ENCODE data around the gene WNT1. TPM values are rescaled to one million over a fixed set of nuclear protein-coding genes. Genes with fewer than 3 reads are reported as not detected.

The WNT1 gene
- total and polyA plus RNA-seq, 2 donors (not counting 3 experiments of a cell fraction or from before 2014, with no cell fraction given) = not detected

- BruUV-seq (replicated peaks) = no TSS peak
- FAIRE-seq = no peak
- Histone ChIP-seq H3K4me1 (ENCODE audit: control insufficient read depth, extremely low read depth, insufficient read depth, low read length) (peaks cover 13% of the 10 kb centered on the region), H3K79me2 (ENCODE audit: control insufficient read depth, insufficient read depth, low read length) (no peaks in the 10 kb centered on the region), H3K9me3 (replicated peaks; ENCODE audit: control insufficient read depth, insufficient read depth, low read length) (no peaks in the 10 kb centered on the region), H3K4me3 (replicated peaks in 1 of 3; ENCODE audit: insufficient read depth in 1 of 3, low read depth in 1 of 3, low read length in 3 of 3) (no peak overlapping the region), H3K27ac (ENCODE audit: insufficient read depth, low read depth, low read length) (no peak overlapping the region), H3K27me3 (ENCODE audit: control insufficient read depth in 2 of 2, insufficient read depth in 2 of 2, low read length in 2 of 2) (peaks cover 68 to 72% of the 10 kb centered on the region in 2 experiments), H3K9me1 (replicated peaks; ENCODE audit: control insufficient read depth, extremely low read depth, insufficient read depth, low read length) (no peaks in the 10 kb centered on the region), H2AFZ (ENCODE audit: low read depth, low read length) (no peak overlapping the region), H3K9ac (replicated peaks; ENCODE audit: extremely low read depth, insufficient read depth, low read length) (no peak overlapping the region), H3K36me3 (ENCODE audit: control insufficient read depth in 2 of 2, extremely low read depth in 1 of 2, insufficient read depth in 2 of 2, low read length in 2 of 2) (no peaks in the 10 kb centered on the region), H4K20me1 (replicated peaks; ENCODE audit: control insufficient read depth, extremely low read depth, insufficient read depth, low read length) (no peaks in the 10 kb centered on the region), H3K4me2 (ENCODE audit: insufficient read depth, low read length) (no peak overlapping the region)
- dilution Hi-C loops (cut with MboI; ENCODE audit: extremely low pct_ligation_motif_present, low sequenced_read_pairs) = no loop called here
- TF ChIP-seq CTCF (IDR thresholded peaks at IDR 0.05; ENCODE audit: extremely low read depth in 1 of 2, insufficient read depth in 1 of 2, low read depth in 1 of 2, low read length in 2 of 2) (no peak), GATA2 (IDR thresholded peaks at IDR 0.05; ENCODE audit: insufficient read depth, insufficient read length, low read depth, low read length) (no peak), POLR2AphosphoS5 (IDR thresholded peaks at IDR 0.05; ENCODE audit: insufficient read depth, low read depth, low read length) (no peak), EZH2 (IDR thresholded peaks at IDR 0.05; ENCODE audit: borderline replicate concordance, low read depth, low read length, severe bottlenecking) (peak; percentile 95)
- intact Hi-C loops (cut with micrococcal nuclease) = loop anchor here (5.0 kb wide), 1 partner anchor 52 kb away; the partner anchor contains the start of gene FKBP11
- ChIA-PET CTCF (interaction anchor here (0.7 to 11.2 kb wide), 10 partner anchors 8 to 127 kb away, joined by 3 to 175 read pairs (median 5); partner anchors contain the start of genes ARF3, DDN and WNT10B), POLR2A (no interaction called here)
- no peak for DNase-seq (ENCODE audit: low read depth, low spot score)
Measured at GRCh38 chr12:48979602-48980388, 1.7 kb downstream of the WNT1 start.

Measured in endothelial cell of umbilical vein (primary cell).